Loucy (cell line): ENCODE results near the gene HAUS3.
A peak's percentile ranks its signal among the peaks of the same experiment; 100 is the strongest.

Experiments
- H2AFZ ChIP-seq: fragments of 200-600 bp; sonication (generic); 2 replicates; pipeline ENCODE4 v1.6.0; 2016; ENCODE audit warnings: antibody characterized with exemption, mild to moderate bottlenecking, low read length, moderate library complexity
- H3F3A ChIP-seq: fragments of 200-600 bp; 2 replicates; pipeline ENCODE4 v1.6.0; 2016; ENCODE audit warnings: antibody characterized with exemption, low read depth, mild to moderate bottlenecking
- H3K27me3 ChIP-seq: fragments of 200-600 bp; sonication (generic); 2 replicates; pipeline ENCODE4 v1.6.1; 2014; ENCODE audit warnings: low read length, mild to moderate bottlenecking; ENCODE audit not compliant: insufficient read depth, poor library complexity, severe bottlenecking
- H3K36me3 ChIP-seq: fragments of 200-600 bp; sonication (generic); 2 replicates; pipeline ENCODE4 v1.6.1; 2016; ENCODE audit warnings: low read length; ENCODE audit not compliant: insufficient read depth
- H3K4me1 ChIP-seq: fragments of 200-600 bp; sonication (generic); 2 replicates; pipeline ENCODE4 v1.5.1; 2014; ENCODE audit warnings: low read length, mild to moderate bottlenecking; ENCODE audit not compliant: insufficient read depth, poor library complexity, severe bottlenecking
- H3K4me2 ChIP-seq: fragments of 200-600 bp; sonication (generic); 2 replicates; pipeline ENCODE4 v1.6.0; 2014; ENCODE audit warnings: antibody characterized with exemption, low read length, low read depth, mild to moderate bottlenecking; ENCODE audit not compliant: poor library complexity, severe bottlenecking
- H3K4me3 ChIP-seq: fragments of 200-600 bp; sonication (generic); 2 replicates; pipeline ENCODE4 v1.5.1; 2014; ENCODE audit warnings: low read length, mild to moderate bottlenecking, mixed read lengths; ENCODE audit not compliant: poor library complexity, severe bottlenecking
- H3K79me2 ChIP-seq: fragments of 200-600 bp; sonication (generic); 2 replicates; pipeline ENCODE4 v1.6.1; 2014; ENCODE audit warnings: low read length; ENCODE audit not compliant: insufficient read depth
- H3K9ac ChIP-seq: fragments of 200-600 bp; sonication (generic); 2 replicates; pipeline ENCODE4 v1.6.0; 2014; ENCODE audit warnings: mild to moderate bottlenecking, low read depth, low read length, moderate library complexity; ENCODE audit not compliant: poor library complexity, severe bottlenecking
- H3K9me2 ChIP-seq: fragments of 200-600 bp; sonication (generic); replicated peaks from 2 replicates; pipeline ENCODE4 v1.6.1; 2016; ENCODE audit warnings: low read depth, low read length, mixed read lengths
- H3K9me3 ChIP-seq: fragments of 200-600 bp; sonication (generic); 2 replicates; pipeline ENCODE4 v1.6.1; 2014; ENCODE audit warnings: mild to moderate bottlenecking, antibody characterized with exemption, low read length, low read depth; ENCODE audit not compliant: insufficient read depth
- H4K20me1 ChIP-seq: fragments of 200-600 bp; sonication (generic); 2 replicates; pipeline ENCODE4 v1.6.0; 2014; ENCODE audit warnings: antibody characterized with exemption, low read length, mild to moderate bottlenecking; ENCODE audit not compliant: insufficient read depth, poor library complexity, severe bottlenecking
- EZH2phosphoT487 ChIP-seq: fragments of 200-600 bp; IDR thresholded peaks from 2 replicates; pipeline ENCODE4 v1.6.1; 2018; ENCODE audit warnings: antibody characterized with exemption, mild to moderate bottlenecking, moderate library complexity, borderline replicate concordance
- TF ChIP-seq, protein P1 (sequence below): fragments of 200-600 bp; sonication (generic); conservative IDR thresholded peaks from 2 replicates; pipeline ENCODE4 v1.5.1; 2014; ENCODE audit warnings: mild to moderate bottlenecking, antibody characterized with exemption, low read length

The HAUS3 gene

DNA sequence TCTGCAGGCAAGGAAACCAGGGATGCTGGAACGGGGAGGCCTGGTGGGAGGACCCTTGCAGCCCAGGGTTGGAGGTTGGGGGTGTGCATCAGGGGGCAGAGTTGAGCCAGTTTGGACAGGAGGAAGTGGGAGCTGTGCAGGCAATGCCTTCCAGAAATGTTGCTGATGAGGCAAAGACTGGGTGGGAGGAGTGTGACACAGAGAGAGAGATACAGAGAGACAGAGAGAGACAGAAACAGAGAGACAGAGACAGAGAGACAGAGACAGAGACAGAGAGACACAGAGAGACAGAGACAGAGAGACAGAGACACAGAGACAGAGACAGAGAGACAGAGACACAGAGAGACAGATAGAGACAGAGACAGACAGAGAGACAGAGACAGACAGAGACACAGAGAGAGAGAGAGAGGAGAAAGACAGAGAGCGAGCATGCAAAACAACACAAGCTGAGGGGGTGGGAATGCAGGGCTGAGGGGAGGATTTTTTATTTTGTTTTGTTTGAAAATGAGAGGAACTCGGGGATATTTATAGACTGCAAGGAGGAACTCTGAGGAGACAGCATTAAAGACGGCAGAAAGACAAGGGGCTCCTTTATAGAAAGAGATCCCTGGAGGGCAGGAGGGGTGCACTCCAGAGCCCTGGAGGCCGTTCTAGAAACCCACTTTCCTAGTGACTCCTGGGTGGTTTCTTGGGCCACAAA lies 1.9 kb upstream of the HAUS3 start:
- Histone ChIP-seq H3F3A (0 out of 2 replicates have a peak, but pooled peaks cover 3% of the 10 kb centered on the region), H3K9ac (no peak overlapping the region), H3K4me2 (peak overlapping the region; percentile 29), H2AFZ (no peak overlapping the region), H3K79me2 (peaks cover 30% of the 10 kb centered on the region), H4K20me1 (peaks cover 29% of the 10 kb centered on the region), H3K9me2 (no peaks in the 10 kb centered on the region), H3K9me3 (no peaks in the 10 kb centered on the region), H3K27me3 (no peaks in the 10 kb centered on the region), H3K4me1 (peaks cover 50% of the 10 kb centered on the region), H3K36me3 (peaks cover 3% of the 10 kb centered on the region; the same call in 1 of the 2 replicates), H3K4me3 (no peak overlapping the region)
- no peak for TF ChIP-seq EZH2phosphoT487
- TF ChIP-seq, protein P1, sequence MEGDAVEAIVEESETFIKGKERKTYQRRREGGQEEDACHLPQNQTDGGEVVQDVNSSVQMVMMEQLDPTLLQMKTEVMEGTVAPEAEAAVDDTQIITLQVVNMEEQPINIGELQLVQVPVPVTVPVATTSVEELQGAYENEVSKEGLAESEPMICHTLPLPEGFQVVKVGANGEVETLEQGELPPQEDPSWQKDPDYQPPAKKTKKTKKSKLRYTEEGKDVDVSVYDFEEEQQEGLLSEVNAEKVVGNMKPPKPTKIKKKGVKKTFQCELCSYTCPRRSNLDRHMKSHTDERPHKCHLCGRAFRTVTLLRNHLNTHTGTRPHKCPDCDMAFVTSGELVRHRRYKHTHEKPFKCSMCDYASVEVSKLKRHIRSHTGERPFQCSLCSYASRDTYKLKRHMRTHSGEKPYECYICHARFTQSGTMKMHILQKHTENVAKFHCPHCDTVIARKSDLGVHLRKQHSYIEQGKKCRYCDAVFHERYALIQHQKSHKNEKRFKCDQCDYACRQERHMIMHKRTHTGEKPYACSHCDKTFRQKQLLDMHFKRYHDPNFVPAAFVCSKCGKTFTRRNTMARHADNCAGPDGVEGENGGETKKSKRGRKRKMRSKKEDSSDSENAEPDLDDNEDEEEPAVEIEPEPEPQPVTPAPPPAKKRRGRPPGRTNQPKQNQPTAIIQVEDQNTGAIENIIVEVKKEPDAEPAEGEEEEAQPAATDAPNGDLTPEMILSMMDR, result peak; percentile 52

DNA sequence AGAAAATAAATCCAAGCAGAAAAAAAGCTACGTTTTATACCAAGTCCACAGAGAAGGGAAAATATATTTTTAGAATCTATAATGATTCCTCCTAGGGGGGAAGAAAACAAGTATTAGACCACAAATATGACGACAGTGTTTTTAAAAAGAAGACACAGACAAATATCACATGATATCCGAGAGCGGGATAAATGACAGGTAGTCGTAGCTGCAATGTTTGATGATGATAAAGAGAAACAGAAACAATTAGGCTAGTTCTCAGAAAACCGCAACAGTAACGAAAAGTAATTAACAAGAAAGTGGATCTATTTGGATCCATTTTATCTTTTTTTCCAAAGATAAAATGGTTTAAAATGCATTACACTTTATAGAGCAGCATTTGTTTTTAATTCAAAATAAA lies 918 bp downstream of the HAUS3 start:
- Histone ChIP-seq H2AFZ (no peak overlapping the region), H3K79me2 (peaks cover 57% of the 10 kb centered on the region), H3K27me3 (no peaks in the 10 kb centered on the region), H3K4me3 (peak overlapping the region; percentile 89), H3K36me3 (no peaks in the 10 kb centered on the region), H3F3A (0 out of 2 replicates have a peak, but pooled peaks cover 3% of the 10 kb centered on the region), H3K9ac (peak overlapping the region; percentile 83), H3K4me2 (peak overlapping the region; percentile 92), H4K20me1 (peaks cover 55% of the 10 kb centered on the region), H3K9me3 (no peaks in the 10 kb centered on the region), H3K9me2 (no peaks in the 10 kb centered on the region), H3K4me1 (peaks cover 73% of the 10 kb centered on the region)
- no peak for TF ChIP-seq EZH2phosphoT487
- TF ChIP-seq, protein P1, result no peak

DNA sequence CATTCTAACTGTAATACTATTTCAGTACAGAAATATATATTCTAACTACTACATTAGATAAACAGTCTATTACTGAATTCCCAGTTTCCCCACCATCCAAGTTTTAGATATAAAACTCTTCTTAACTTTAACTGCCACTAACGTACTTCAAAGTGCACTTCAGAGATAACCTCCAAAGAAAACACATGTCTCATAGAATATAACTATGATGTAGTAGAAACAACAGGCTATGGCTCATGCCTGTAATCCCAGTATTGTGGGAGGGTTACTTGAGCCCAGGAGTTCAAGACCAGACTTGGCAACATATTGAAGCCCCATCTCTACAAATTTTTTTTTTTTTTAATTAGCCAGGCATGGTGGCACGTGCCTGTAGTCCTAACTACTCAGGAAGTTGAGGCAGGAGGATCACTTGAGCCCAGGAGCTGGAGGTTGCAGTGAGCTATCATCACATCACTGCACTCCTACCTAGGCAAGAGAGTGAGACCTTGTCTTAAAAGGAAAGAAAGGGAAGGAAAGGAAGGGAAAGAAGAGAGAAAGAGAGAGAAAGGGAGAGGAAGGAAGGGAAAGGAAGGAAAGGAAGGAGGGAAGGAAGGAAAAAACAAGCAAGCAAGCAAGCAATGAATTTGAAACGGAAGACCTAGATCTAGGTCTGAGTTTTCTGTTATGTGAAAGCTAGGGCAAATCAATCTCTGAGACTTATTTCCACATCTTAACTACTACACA lies 4.8 kb downstream of the HAUS3 start:
- Histone ChIP-seq H3K9ac (peak overlapping the region; percentile 83), H3K9me3 (no peaks in the 10 kb centered on the region), H3K9me2 (no peaks in the 10 kb centered on the region), H3K4me1 (peaks cover 71% of the 10 kb centered on the region), H2AFZ (no peak overlapping the region), H3K79me2 (peaks cover 87% of the 10 kb centered on the region), H3K4me3 (peak overlapping the region; percentile 89), H3K4me2 (peak overlapping the region; percentile 92), H3F3A (no peaks in the 10 kb centered on the region), H4K20me1 (peaks cover 72% of the 10 kb centered on the region), H3K27me3 (no peaks in the 10 kb centered on the region), H3K36me3 (peaks cover 17% of the 10 kb centered on the region)
- TF ChIP-seq EZH2phosphoT487, result no peak
- TF ChIP-seq, protein P1, result no peak
